ENCODE measurements around the gene MAP4K4.

The MAP4K4 gene

DNA sequence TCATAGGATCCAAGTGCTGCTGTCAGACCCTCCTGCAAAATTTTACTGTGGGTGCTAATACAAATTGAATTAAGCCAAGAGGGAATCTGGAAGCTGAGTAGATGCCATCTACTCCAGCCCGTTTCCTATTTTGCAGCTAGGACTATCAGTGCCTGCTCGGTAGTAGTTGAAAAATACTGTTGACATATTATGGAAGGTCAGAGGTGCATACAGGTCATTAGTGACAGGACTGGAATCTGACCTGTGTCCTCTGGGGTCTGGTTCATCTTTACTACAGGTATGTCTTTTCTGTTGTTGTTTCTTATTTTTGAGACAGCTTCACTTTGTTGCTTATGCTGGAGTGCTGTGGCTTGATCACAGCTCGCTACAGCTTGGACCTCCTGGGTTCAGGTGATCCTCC lies 58.8 kb downstream of the MAP4K4 start:
- Histone ChIP-seq H3K9me3 (ENCODE audit: insufficient read depth, low read depth, low read length) (no peaks in the 10 kb centered on the region), H3K9me2 (replicated peaks; ENCODE audit: low read depth, low read length) (no peaks in the 10 kb centered on the region), H3K79me2 (ENCODE audit: insufficient read depth, low read length) (peaks cover 93% of the 10 kb centered on the region), H3K4me3 (ENCODE audit: low read length, poor library complexity, severe bottlenecking) (no peak overlapping the region), H3K27me3 (ENCODE audit: insufficient read depth, low read length, poor library complexity, severe bottlenecking) (no peaks in the 10 kb centered on the region), H4K20me1 (ENCODE audit: insufficient read depth, low read length, poor library complexity, severe bottlenecking) (peaks cover 79% of the 10 kb centered on the region), H3K9ac (ENCODE audit: low read depth, low read length, poor library complexity, severe bottlenecking) (no peak overlapping the region), H3K4me2 (ENCODE audit: low read depth, low read length, poor library complexity, severe bottlenecking) (no peak overlapping the region), H2AFZ (ENCODE audit: low read length) (no peak overlapping the region), H3K4me1 (ENCODE audit: insufficient read depth, low read length, poor library complexity, severe bottlenecking) (peaks cover 7% of the 10 kb centered on the region), H3F3A (ENCODE audit: low read depth) (no peaks in the 10 kb centered on the region), H3K36me3 (ENCODE audit: insufficient read depth, low read length) (no peaks in the 10 kb centered on the region)
- TF ChIP-seq EZH2phosphoT487 (IDR thresholded peaks at IDR 0.05; ENCODE audit: borderline replicate concordance), result no peak
- TF ChIP-seq, protein P1, sequence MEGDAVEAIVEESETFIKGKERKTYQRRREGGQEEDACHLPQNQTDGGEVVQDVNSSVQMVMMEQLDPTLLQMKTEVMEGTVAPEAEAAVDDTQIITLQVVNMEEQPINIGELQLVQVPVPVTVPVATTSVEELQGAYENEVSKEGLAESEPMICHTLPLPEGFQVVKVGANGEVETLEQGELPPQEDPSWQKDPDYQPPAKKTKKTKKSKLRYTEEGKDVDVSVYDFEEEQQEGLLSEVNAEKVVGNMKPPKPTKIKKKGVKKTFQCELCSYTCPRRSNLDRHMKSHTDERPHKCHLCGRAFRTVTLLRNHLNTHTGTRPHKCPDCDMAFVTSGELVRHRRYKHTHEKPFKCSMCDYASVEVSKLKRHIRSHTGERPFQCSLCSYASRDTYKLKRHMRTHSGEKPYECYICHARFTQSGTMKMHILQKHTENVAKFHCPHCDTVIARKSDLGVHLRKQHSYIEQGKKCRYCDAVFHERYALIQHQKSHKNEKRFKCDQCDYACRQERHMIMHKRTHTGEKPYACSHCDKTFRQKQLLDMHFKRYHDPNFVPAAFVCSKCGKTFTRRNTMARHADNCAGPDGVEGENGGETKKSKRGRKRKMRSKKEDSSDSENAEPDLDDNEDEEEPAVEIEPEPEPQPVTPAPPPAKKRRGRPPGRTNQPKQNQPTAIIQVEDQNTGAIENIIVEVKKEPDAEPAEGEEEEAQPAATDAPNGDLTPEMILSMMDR (conservative IDR thresholded peaks at IDR 0.05; ENCODE audit: low read length), result no peak

DNA sequence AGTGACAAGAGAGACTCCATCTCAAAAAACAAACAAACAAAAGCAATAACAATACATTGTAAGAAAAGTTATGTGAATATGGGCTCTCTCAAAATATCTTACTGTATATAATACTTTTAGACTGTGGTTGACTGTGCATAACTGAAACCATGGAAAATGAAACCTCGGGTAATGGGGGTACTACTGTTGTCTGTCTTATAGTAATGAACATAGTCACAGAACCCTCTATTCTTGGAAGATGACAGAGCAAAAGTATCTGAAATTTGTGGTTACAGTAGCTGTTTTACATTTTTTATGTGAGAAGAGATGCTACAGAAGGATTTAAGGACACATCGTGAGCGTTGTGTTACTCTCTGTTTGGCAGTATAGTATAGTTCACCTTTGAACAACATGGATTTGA lies 60.5 kb downstream of the MAP4K4 start:
- Histone ChIP-seq H3K9me2 (replicated peaks; ENCODE audit: low read depth, low read length) (no peaks in the 10 kb centered on the region), H2AFZ (ENCODE audit: low read length) (no peak overlapping the region), H3K9ac (ENCODE audit: low read depth, low read length, poor library complexity, severe bottlenecking) (no peak overlapping the region), H3K27me3 (ENCODE audit: insufficient read depth, low read length, poor library complexity, severe bottlenecking) (no peaks in the 10 kb centered on the region), H3K4me1 (ENCODE audit: insufficient read depth, low read length, poor library complexity, severe bottlenecking) (peaks cover 7% of the 10 kb centered on the region), H4K20me1 (ENCODE audit: insufficient read depth, low read length, poor library complexity, severe bottlenecking) (peaks cover 77% of the 10 kb centered on the region), H3K4me3 (ENCODE audit: low read length, poor library complexity, severe bottlenecking) (no peak overlapping the region), H3K4me2 (ENCODE audit: low read depth, low read length, poor library complexity, severe bottlenecking) (no peak overlapping the region), H3K9me3 (ENCODE audit: insufficient read depth, low read depth, low read length) (no peaks in the 10 kb centered on the region), H3F3A (ENCODE audit: low read depth) (no peaks in the 10 kb centered on the region), H3K36me3 (ENCODE audit: insufficient read depth, low read length) (peaks cover 4% of the 10 kb centered on the region; the same call in 1 of the 2 replicates), H3K79me2 (ENCODE audit: insufficient read depth, low read length) (peaks cover 93% of the 10 kb centered on the region)
- TF ChIP-seq EZH2phosphoT487 (IDR thresholded peaks at IDR 0.05; ENCODE audit: borderline replicate concordance), result no peak
- TF ChIP-seq, protein P1 (conservative IDR thresholded peaks at IDR 0.05; ENCODE audit: low read length), result no peak

DNA sequence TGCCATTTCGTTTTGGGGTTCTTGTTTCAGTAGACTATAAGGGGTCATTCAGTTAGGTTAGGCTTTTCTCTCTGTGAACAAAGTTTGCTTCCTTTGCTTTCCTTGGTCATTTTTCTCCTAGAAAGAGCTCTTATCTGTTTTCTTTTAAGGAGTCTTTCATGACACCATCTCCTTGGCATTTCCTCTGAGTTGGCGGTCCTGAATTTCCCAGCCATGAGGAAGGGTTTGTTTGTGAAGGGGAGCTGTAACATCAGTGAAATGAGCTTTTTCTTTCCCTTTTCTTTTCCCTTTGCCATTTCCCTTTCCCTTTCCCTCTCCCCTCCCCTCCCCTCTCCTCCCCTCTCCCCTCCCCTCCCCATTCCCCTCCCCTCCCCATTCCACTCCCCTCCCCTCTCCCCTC lies 61.7 kb downstream of the MAP4K4 start:
- H3K79me2 ChIP-seq (ENCODE audit: insufficient read depth, low read length), result peaks cover 93% of the 10 kb centered on the region
- H3K9me2 ChIP-seq (replicated peaks; ENCODE audit: low read depth, low read length), result no peaks in the 10 kb centered on the region
- H3K36me3 ChIP-seq (ENCODE audit: insufficient read depth, low read length), result peaks cover 4% of the 10 kb centered on the region; the same call in 1 of the 2 replicates
- no peak overlapping the region for H3K9ac ChIP-seq (ENCODE audit: low read depth, low read length, poor library complexity, severe bottlenecking)
- peaks cover 7% of the 10 kb centered on the region for H3K4me1 ChIP-seq (ENCODE audit: insufficient read depth, low read length, poor library complexity, severe bottlenecking)
- H2AFZ ChIP-seq (ENCODE audit: low read length), result no peak overlapping the region
- H3F3A ChIP-seq (ENCODE audit: low read depth), result no peaks in the 10 kb centered on the region
- H3K4me2 ChIP-seq (ENCODE audit: low read depth, low read length, poor library complexity, severe bottlenecking), result no peak overlapping the region
- no peak overlapping the region for H3K4me3 ChIP-seq (ENCODE audit: low read length, poor library complexity, severe bottlenecking)
- no peaks in the 10 kb centered on the region for H3K27me3 ChIP-seq (ENCODE audit: insufficient read depth, low read length, poor library complexity, severe bottlenecking)
- H3K9me3 ChIP-seq (ENCODE audit: insufficient read depth, low read depth, low read length), result no peaks in the 10 kb centered on the region
- peaks cover 77% of the 10 kb centered on the region for H4K20me1 ChIP-seq (ENCODE audit: insufficient read depth, low read length, poor library complexity, severe bottlenecking)
- TF ChIP-seq, protein P1 (conservative IDR thresholded peaks at IDR 0.05; ENCODE audit: low read length), result no peak
- TF ChIP-seq EZH2phosphoT487 (IDR thresholded peaks at IDR 0.05; ENCODE audit: borderline replicate concordance), result no peak
